ENCODE measurements around the gene MVK.

Gene MVK

DNA sequence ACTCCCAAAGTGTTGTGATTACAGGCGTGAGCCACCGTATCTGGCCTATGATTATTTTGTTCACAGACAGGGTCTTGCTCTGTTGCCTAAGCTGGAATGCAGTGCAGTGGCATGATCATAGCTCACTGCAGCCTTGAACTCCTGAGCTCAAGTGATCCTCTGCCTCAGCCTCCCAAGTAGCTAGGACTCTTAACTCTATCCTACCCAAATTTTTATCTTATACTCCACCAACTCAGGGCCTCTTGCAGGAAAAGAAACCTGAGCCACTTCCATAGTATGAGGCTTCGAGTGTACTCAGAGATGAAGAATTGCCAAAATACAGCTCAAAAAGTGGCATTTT is 1.1 kb upstream of the MVK start:
- Histone ChIP-seq H3K36me3 (peaks cover 11% of the 10 kb centered on the region), H3K27ac (peak overlapping the region; percentile 81)

DNA sequence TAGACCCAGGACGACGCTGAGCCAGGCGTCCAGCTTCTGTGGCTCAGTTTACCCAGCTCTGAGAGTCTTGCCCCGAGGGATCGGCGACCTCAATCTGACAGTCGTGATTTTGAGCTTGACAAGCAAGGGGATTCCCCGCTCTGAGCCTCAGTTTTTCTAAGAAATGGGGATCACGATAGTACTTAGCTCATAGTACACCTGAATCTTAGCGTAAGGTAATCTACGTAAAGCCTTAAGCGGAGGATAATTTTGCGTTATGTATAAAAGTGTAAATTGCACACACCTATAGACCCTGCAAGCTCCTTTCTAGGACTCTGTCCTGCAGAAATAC is 285 bp downstream of the MVK start:
- H3K4me3 ChIP-seq (ENCODE audit: low read depth in 1 of 2, low read length in 1 of 2) = peak overlapping the region; percentile 77 to 81
- peaks cover 18 to 20% of the 10 kb centered on the region in 2 experiments for H3K4me1 ChIP-seq (ENCODE audit: control insufficient read depth in 1 of 2, insufficient read depth in 1 of 2, low read depth in 1 of 2, low read length in 1 of 2)
- no peak for TF ChIP-seq CTCF (IDR thresholded peaks at IDR 0.05)
- H3K9me3 ChIP-seq = no peaks in the 10 kb centered on the region
- H3K36me3 ChIP-seq = peaks cover 25% of the 10 kb centered on the region
- peak overlapping the region; percentile 81 for H3K27ac ChIP-seq
- H3K27me3 ChIP-seq = no peaks in the 10 kb centered on the region

More for the DNA sequence above, 1.1 kb upstream of the MVK start:
- TF ChIP-seq CTCF (IDR thresholded peaks at IDR 0.05) = no peak
- H3K4me1 ChIP-seq (ENCODE audit: control insufficient read depth in 1 of 2, insufficient read depth in 1 of 2, low read depth in 1 of 2, low read length in 1 of 2) = peaks cover 18 to 20% of the 10 kb centered on the region in 2 experiments
- H3K9me3 ChIP-seq = no peaks in the 10 kb centered on the region
- H3K27me3 ChIP-seq = no peaks in the 10 kb centered on the region
- H3K4me3 ChIP-seq (ENCODE audit: low read depth in 1 of 2, low read length in 1 of 2) = peak overlapping the region in 1 of 2 experiments; percentile 77

DNA sequence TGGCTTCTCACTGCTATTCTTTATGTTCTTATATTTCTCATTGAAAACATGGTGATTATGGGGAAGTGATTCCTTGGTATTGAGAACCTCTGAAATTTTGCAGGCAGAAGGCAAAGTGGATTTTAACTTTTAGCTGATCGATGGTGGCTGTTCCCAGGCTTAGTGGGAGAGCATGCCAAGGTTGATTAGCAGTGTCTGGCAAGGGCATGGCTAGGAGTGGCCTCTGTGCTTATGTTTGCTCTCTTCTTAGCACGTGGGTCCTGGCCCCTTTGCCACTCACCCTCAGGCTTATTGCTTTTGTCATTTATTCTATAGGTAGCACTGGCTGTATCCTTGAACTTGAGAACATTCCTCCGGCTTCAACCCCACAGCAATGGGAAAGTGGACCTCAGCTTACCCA is 2.1 kb downstream of the MVK start:
- Histone ChIP-seq H3K4me1 (ENCODE audit: control insufficient read depth in 1 of 2, insufficient read depth in 1 of 2, low read depth in 1 of 2, low read length in 1 of 2) (peaks cover 18 to 20% of the 10 kb centered on the region in 2 experiments), H3K4me3 (ENCODE audit: low read depth in 1 of 2, low read length in 1 of 2) (no peak overlapping the region), H3K27me3 (no peaks in the 10 kb centered on the region), H3K27ac (no peak overlapping the region), H3K9me3 (no peaks in the 10 kb centered on the region), H3K36me3 (peaks cover 43% of the 10 kb centered on the region)
- no peak for TF ChIP-seq CTCF (IDR thresholded peaks at IDR 0.05)

DNA sequence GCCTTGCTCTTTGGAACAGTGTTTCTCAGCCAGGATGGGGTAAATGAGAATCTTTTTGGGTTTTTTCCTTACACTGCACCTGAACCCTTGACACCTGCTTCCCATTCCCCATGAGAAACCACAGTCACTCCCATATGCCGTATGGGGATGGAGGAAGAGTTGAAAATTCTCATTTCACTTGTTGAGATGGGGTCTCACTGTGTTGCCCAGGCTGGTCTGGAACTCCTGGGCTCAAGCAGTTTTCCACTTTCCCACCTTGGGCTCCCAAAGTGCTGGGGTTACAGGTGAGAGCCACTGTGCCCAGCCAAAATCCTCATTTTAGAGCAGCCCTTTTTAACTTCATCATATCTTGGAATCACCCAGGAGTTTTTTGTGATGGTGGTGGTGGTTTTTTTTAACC is 3.7 kb downstream of the MVK start:
- no peak for TF ChIP-seq CTCF (IDR thresholded peaks at IDR 0.05)
- peaks cover 18 to 20% of the 10 kb centered on the region in 2 experiments for H3K4me1 ChIP-seq (ENCODE audit: control insufficient read depth in 1 of 2, insufficient read depth in 1 of 2, low read depth in 1 of 2, low read length in 1 of 2)
- H3K4me3 ChIP-seq (ENCODE audit: low read depth in 1 of 2, low read length in 1 of 2) = no peak overlapping the region
- H3K27me3 ChIP-seq = no peaks in the 10 kb centered on the region
- peaks cover 57% of the 10 kb centered on the region for H3K36me3 ChIP-seq
- no peak overlapping the region for H3K27ac ChIP-seq
- H3K9me3 ChIP-seq = no peaks in the 10 kb centered on the region

DNA sequence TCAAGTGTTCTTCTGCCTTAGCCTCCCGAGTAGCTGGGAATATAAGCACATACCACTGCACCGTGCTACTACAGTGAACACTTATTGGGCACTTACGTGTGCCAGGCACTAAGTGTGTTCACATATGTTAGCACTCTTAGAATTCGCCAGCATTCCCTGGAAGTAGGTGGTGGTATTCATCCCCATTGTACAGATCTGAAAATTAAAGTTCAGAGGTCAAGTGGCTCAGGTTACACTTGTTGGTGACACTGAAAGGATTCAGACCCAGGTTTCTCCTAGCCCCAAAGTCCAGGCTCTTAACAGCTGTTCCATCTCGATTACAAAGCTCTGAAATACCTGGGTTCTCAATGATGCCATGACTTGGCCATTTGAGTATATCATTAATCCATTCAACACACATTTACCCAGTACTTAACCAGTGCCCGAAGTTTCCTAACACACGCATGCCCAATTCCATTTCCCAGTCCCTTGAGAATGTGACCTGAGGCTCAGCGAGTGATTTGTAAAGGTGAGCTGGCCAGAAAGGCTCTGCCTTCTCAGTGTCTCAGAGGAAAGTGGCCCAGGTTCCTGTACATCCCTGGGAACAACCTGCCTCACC is 4.8 kb downstream of the MVK start:
- H3K27ac ChIP-seq = no peak overlapping the region
- no peak overlapping the region for H3K4me3 ChIP-seq (ENCODE audit: low read depth in 1 of 2, low read length in 1 of 2)
- H3K36me3 ChIP-seq = peaks cover 62% of the 10 kb centered on the region
- no peaks in the 10 kb centered on the region for H3K27me3 ChIP-seq
- TF ChIP-seq CTCF (IDR thresholded peaks at IDR 0.05) = no peak
- no peaks in the 10 kb centered on the region for H3K9me3 ChIP-seq
- H3K4me1 ChIP-seq (ENCODE audit: control insufficient read depth in 1 of 2, insufficient read depth in 1 of 2, low read depth in 1 of 2, low read length in 1 of 2) = peaks cover 12 to 19% of the 10 kb centered on the region in 2 experiments

DNA sequence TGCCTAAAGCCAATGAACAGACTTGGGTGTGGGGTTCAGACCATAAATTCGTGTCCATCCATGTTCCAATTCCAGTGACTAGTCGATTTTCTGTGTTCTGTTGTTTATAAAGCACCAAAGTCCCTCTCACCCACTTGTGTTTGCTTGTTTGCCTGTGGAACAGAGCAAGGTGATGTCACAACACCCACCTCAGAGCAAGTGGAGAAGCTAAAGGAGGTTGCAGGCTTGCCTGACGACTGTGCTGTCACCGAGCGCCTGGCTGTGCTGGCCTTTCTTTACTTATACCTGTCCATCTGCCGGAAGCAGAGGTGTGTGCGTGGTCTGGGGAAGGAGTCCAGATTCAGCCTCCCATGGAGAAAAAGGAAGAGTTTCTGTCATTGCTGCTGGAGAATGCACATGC is 6.0 kb downstream of the MVK start:
- H3K36me3 ChIP-seq = peaks cover 62% of the 10 kb centered on the region
- no peak for TF ChIP-seq CTCF (IDR thresholded peaks at IDR 0.05)
- H3K4me3 ChIP-seq (ENCODE audit: low read depth in 1 of 2, low read length in 1 of 2) = no peak overlapping the region
- H3K9me3 ChIP-seq = no peaks in the 10 kb centered on the region
- no peak overlapping the region for H3K27ac ChIP-seq
- peaks cover 12 to 20% of the 10 kb centered on the region in 2 experiments for H3K4me1 ChIP-seq (ENCODE audit: control insufficient read depth in 1 of 2, insufficient read depth in 1 of 2, low read depth in 1 of 2, low read length in 1 of 2)
- no peaks in the 10 kb centered on the region for H3K27me3 ChIP-seq

All from neutrophil (primary cell).